ENCODE results near the gene CYP26B1.

- TF ChIP-seq CTCF (IDR thresholded peaks at IDR 0.05; ENCODE audit: borderline replicate concordance, extremely low read depth, low read length, poor library complexity, severe bottlenecking), result no peak
- no peak for TF ChIP-seq EZH2 (IDR thresholded peaks at IDR 0.05; ENCODE audit: borderline replicate concordance, low read depth, low read length, severe bottlenecking)
Measured at GRCh38 chr2:72095364-72095763, 52.3 kb downstream of the CYP26B1 start.

Data from DND-41 (cell line).